Endothelial cell of umbilical vein (primary cell): ENCODE results near the gene PCDH9. TPM values are rescaled to one million over a fixed set of nuclear protein-coding genes. Genes with fewer than 3 reads are reported as not detected.

Experiments used
- BruUV-seq: library from RNA; stranded (reverse); fragments of 400-500 nt; replicated peaks from 2 replicates; lab custom pipeline; 2021; lab: Mats Ljungman, UMichigan
- CTCF ChIA-PET: fragments of 300-600, 350-600 bp; sonication (Branson Sonifier 250); formaldehyde crosslinking; loops from one replicate; lab custom pipeline; 2021; ENCODE audit warnings: antibody characterized with exemption, inconsistent platforms; lab: Charles Lee
- POLR2A ChIA-PET: fragments of 300-600, 350-600 bp; sonication (Branson Sonifier 250); formaldehyde crosslinking; loops from one replicate; lab custom pipeline; 2021; ENCODE audit warnings: antibody characterized with exemption, inconsistent platforms; lab: Charles Lee
- DNase-seq: peaks from one replicate; pipeline ENCODE4 v3.0.0-alpha.2; 2011; ENCODE audit warnings: low read depth, low spot score
- FAIRE-seq: peaks from 2 replicates; lab custom pipeline; 2011; peaks lifted over from hg19 to GRCh38; lab: Jason Lieb, UNC
- H2AFZ ChIP-seq: 2 replicates; pipeline ENCODE4 v1.6.0; 2012; ENCODE audit warnings: low read depth, low read length, control low read depth, inconsistent platforms
- H3K27ac ChIP-seq: 2 replicates; pipeline ENCODE4 v1.5.1; 2011; ENCODE audit warnings: low read depth, mild to moderate bottlenecking, control low read depth, low read length, moderate library complexity; ENCODE audit not compliant: insufficient read depth
- H3K27me3 ChIP-seq, 2 experiments: 2 replicates each; pipeline versions ENCODE4 v1.6.0 to v1.6.1; 2011; ENCODE audit warnings: low read length in 2 of 2, mixed read lengths in 1 of 2; ENCODE audit not compliant: control insufficient read depth in 2 of 2, insufficient read depth in 2 of 2
- H3K36me3 ChIP-seq, 2 experiments: 2 replicates in 1 of 2; 3 replicates in 1 of 2; pipeline ENCODE4 v1.5.1; 2011; ENCODE audit warnings: low read length in 2 of 2, mild to moderate bottlenecking in 1 of 2, moderate library complexity in 1 of 2; ENCODE audit not compliant: control insufficient read depth in 2 of 2, insufficient read depth in 2 of 2; ENCODE audit errors: extremely low read depth in 1 of 2
- H3K4me1 ChIP-seq: 3 replicates; pipeline ENCODE4 v1.5.1; 2011; ENCODE audit warnings: mild to moderate bottlenecking, low read length; ENCODE audit not compliant: control insufficient read depth, insufficient read depth; ENCODE audit errors: extremely low read depth
- H3K4me2 ChIP-seq: 2 replicates; pipeline ENCODE4 v1.6.1; 2011; ENCODE audit warnings: low read length, control low read depth, mixed read lengths; ENCODE audit not compliant: insufficient read depth
- H3K4me3 ChIP-seq, 3 experiments: fragments of 200-600 bp in 1 of 3; sonication (generic), shearing (Covaris generic) in 1 of 3; replicated peaks in 1 of 3; 2 replicates each; pipeline ENCODE4 v1.5.1; 2011 to 2016; ENCODE audit warnings: control low read depth in 3 of 3, low read length in 3 of 3, mild to moderate bottlenecking in 2 of 3, inconsistent platforms in 1 of 3, low read depth in 1 of 3, moderate library complexity in 1 of 3; ENCODE audit not compliant: insufficient read depth in 1 of 3
- H3K79me2 ChIP-seq: 2 replicates; pipeline ENCODE4 v1.6.0; 2012; ENCODE audit warnings: low read length, inconsistent platforms; ENCODE audit not compliant: control insufficient read depth, insufficient read depth
- H3K9ac ChIP-seq: replicated peaks from 2 replicates; pipeline ENCODE3; 2011; ENCODE audit warnings: low read length, control low read depth; ENCODE audit not compliant: insufficient read depth; ENCODE audit errors: extremely low read depth
- H3K9me1 ChIP-seq: replicated peaks from 3 replicates; pipeline ENCODE4 v1.6.0; 2011; ENCODE audit warnings: mild to moderate bottlenecking, low read length; ENCODE audit not compliant: control insufficient read depth, insufficient read depth; ENCODE audit errors: extremely low read depth
- H3K9me3 ChIP-seq: replicated peaks from 2 replicates; pipeline ENCODE4 v1.5.1; 2012; ENCODE audit warnings: low read length, inconsistent platforms; ENCODE audit not compliant: control insufficient read depth, insufficient read depth
- H4K20me1 ChIP-seq: replicated peaks from 2 replicates; pipeline ENCODE3; 2011; ENCODE audit warnings: mild to moderate bottlenecking, low read length; ENCODE audit not compliant: control insufficient read depth, insufficient read depth; ENCODE audit errors: extremely low read depth
- CTCF ChIP-seq, 2 donors: IDR thresholded peaks; 1 replicate in 1 of 2; 2 replicates in 1 of 2; pipeline ENCODE4 v1.5.1; 2011; ENCODE audit warnings: low read length in 2 of 2, mild to moderate bottlenecking in 2 of 2, moderate library complexity in 2 of 2, control low read depth in 1 of 2, inconsistent platforms in 1 of 2, low read depth in 1 of 2; ENCODE audit not compliant: insufficient read depth in 1 of 2; ENCODE audit errors: extremely low read depth in 1 of 2
- EZH2 ChIP-seq: IDR thresholded peaks from 2 replicates; pipeline ENCODE4 v1.6.1; 2012; ENCODE audit warnings: borderline replicate concordance, low read depth, mild to moderate bottlenecking, moderate library complexity, low read length, inconsistent platforms; ENCODE audit not compliant: severe bottlenecking
- FOS ChIP-seq: IDR thresholded peaks from 2 replicates; pipeline ENCODE4 v1.6.1; 2011; ENCODE audit warnings: mild to moderate bottlenecking, low read length, moderate library complexity, borderline replicate concordance; ENCODE audit not compliant: insufficient read depth
- GATA2 ChIP-seq: IDR thresholded peaks from 2 replicates; pipeline ENCODE4 v1.7.0; 2011; ENCODE audit warnings: low read depth, mild to moderate bottlenecking, moderate library complexity, mixed read lengths, low read length; ENCODE audit not compliant: insufficient read length, insufficient read depth
- JUN ChIP-seq: IDR thresholded peaks from 2 replicates; pipeline ENCODE4 v1.6.1; 2011; ENCODE audit warnings: borderline replicate concordance, low read depth; ENCODE audit not compliant: insufficient read length, insufficient read depth
- MAX ChIP-seq: IDR thresholded peaks from 2 replicates; pipeline ENCODE4 v1.6.1; 2011; ENCODE audit not compliant: insufficient read depth, insufficient read length
- MYC ChIP-seq: IDR thresholded peaks from one replicate; pipeline ENCODE4 v1.6.1; 2011; ENCODE audit warnings: mild to moderate bottlenecking, low read depth, low read length
- POLR2A ChIP-seq: IDR thresholded peaks from 2 replicates; pipeline ENCODE4 v1.6.1; 2012; ENCODE audit warnings: low read depth, mild to moderate bottlenecking, control low read depth, low read length
- POLR2AphosphoS5 ChIP-seq: IDR thresholded peaks from 2 replicates; pipeline ENCODE4 v1.6.1; 2012; ENCODE audit warnings: low read depth, mild to moderate bottlenecking, control low read depth, low read length, moderate library complexity; ENCODE audit not compliant: insufficient read depth
- dilution Hi-C: fragments of 300-500 bp; cut with MboI; formaldehyde crosslinking; loops from one replicate; pipeline ENCODE4 v1.15.0; 2019; ENCODE audit warnings: low sequenced_read_pairs; ENCODE audit not compliant: extremely low pct_ligation_motif_present
- intact Hi-C: fragments of 100-400 bp; cut with micrococcal nuclease; formaldehyde crosslinking; loops from one replicate; pipeline ENCODE4 v1.10.0; 2022
- polyA plus RNA-seq, 4 experiments: library from polyadenylated mRNA; depleted of rRNA in 3 of 4; stranded (reverse) in 3 of 4; unstranded in 1 of 4; fragments of >200 nt; gene quantifications; 2 replicates each; pipeline versions ENCODE4 v1.2.1 to v1.2.3, GENCODE V29; 2011 to 2012; ENCODE audit warnings: missing spikeins in 1 of 4
- total RNA-seq: library from RNA; stranded (reverse); gene quantifications from 2 replicates; pipeline ENCODE4 v1.2.3, GENCODE V29; 2021

The PCDH9 gene
- total and polyA plus RNA-seq, 2 donors (not counting 3 experiments of a cell fraction or from before 2014, with no cell fraction given): 1.1 to 5.2 TPM

- Histone ChIP-seq H3K79me2 (no peaks in the 10 kb centered on the region), H3K9me3 (no peaks in the 10 kb centered on the region), H2AFZ (no peak overlapping the region), H4K20me1 (no peaks in the 10 kb centered on the region), H3K27me3 (no peaks in the 10 kb centered on the region), H3K4me1 (no peaks in the 10 kb centered on the region), H3K9me1 (no peaks in the 10 kb centered on the region), H3K9ac (no peak overlapping the region), H3K4me2 (no peak overlapping the region), H3K27ac (no peak overlapping the region), H3K36me3 (no peaks in the 10 kb centered on the region), H3K4me3 (no peak overlapping the region)
- BruUV-seq: no TSS peak
- no peak for FAIRE-seq
- TF ChIP-seq GATA2 (no peak), CTCF (IDR thresholded peaks at IDR 0.05; ENCODE audit: extremely low read depth in 1 of 2, insufficient read depth in 1 of 2, low read depth in 1 of 2, low read length in 2 of 2) (no peak), EZH2 (no peak), MYC (no peak), FOS (no peak), POLR2AphosphoS5 (no peak), POLR2A (no peak), MAX (no peak), JUN (no peak)
- ChIA-PET CTCF (no interaction called here), POLR2A (no interaction called here)
- intact Hi-C loops: no loop called here
- dilution Hi-C loops: no loop called here
- DNase-seq: no peak
Measured at GRCh38 chr13:66489586-66489985, 740.5 kb downstream of the PCDH9 start.
